PC-3 (cell line): ENCODE data around the gene ISG20. TPM values are rescaled to one million over a fixed set of nuclear protein-coding genes. Genes with fewer than 3 reads are reported as not detected.

Experiments used
- ATAC-seq: fragments of 200-7000 bp; cut with Tn5 transposase; 2 replicates; pipeline ENCODE4 v1.9.1; 2020; ENCODE audit warnings: mild to moderate bottlenecking, moderate library complexity
- BruUV-seq: library from RNA; stranded (reverse); fragments of 400-500 nt; replicated peaks from 2 replicates; lab custom pipeline; 2021; lab: Mats Ljungman, UMichigan
- CTCF ChIA-PET: fragments of 300-600 bp; sonication (Branson Sonifier 250); formaldehyde crosslinking; loops from one replicate; lab custom pipeline; 2022; ENCODE audit warnings: antibody characterized with exemption; lab: Charles Lee
- POLR2A ChIA-PET: fragments of 300-600 bp; sonication (Branson Sonifier 250); formaldehyde crosslinking; loops from one replicate; lab custom pipeline; 2022; ENCODE audit warnings: antibody characterized with exemption; ENCODE audit not compliant: unreplicated experiment; lab: Charles Lee
- DNase-seq: peaks from one replicate; pipeline ENCODE4 v3.0.0-alpha.2; 2015
- H2AFZ ChIP-seq: fragments of 300-600 bp; sonication (generic); 2 replicates; pipeline ENCODE4 v1.6.0; 2016; ENCODE audit warnings: antibody characterized with exemption, low read length
- H3F3A ChIP-seq: fragments of 300-600 bp; sonication (generic); one replicate; pipeline ENCODE4 v1.6.0; 2017; ENCODE audit warnings: antibody characterized with exemption, low read length, control low read depth, mild to moderate bottlenecking; ENCODE audit not compliant: unreplicated experiment
- H3K27ac ChIP-seq: fragments of 300-600 bp; sonication (generic); 2 replicates; pipeline ENCODE4 v1.5.1; 2016; ENCODE audit warnings: mild to moderate bottlenecking, low read length
- H3K27me3 ChIP-seq: fragments of 300-600 bp; sonication (generic); 2 replicates; pipeline ENCODE4 v1.6.1; 2016; ENCODE audit warnings: low read length, mixed read lengths
- H3K36me3 ChIP-seq: fragments of 300-600 bp; sonication (generic); 2 replicates; pipeline ENCODE4 v1.6.1; 2016; ENCODE audit warnings: low read depth, mixed run types, low read length, mixed read lengths
- H3K4me1 ChIP-seq: fragments of 300-600 bp; sonication (generic); 2 replicates; pipeline ENCODE4 v1.5.1; 2016; ENCODE audit warnings: low read length; ENCODE audit not compliant: insufficient read depth
- H3K4me2 ChIP-seq: fragments of 300-600 bp; sonication (generic); 2 replicates; pipeline ENCODE4 v1.6.0; 2016; ENCODE audit warnings: low read length
- H3K4me3 ChIP-seq: fragments of 300-600 bp; sonication (generic); 2 replicates; pipeline ENCODE4 v1.5.1; 2016; ENCODE audit warnings: mild to moderate bottlenecking, low read length, mixed read lengths
- H3K79me2 ChIP-seq: fragments of 300-600 bp; sonication (generic); 2 replicates; pipeline ENCODE4 v1.6.1; 2017; ENCODE audit warnings: low read length, mixed read lengths
- H3K9ac ChIP-seq: fragments of 300-600 bp; sonication (generic); 2 replicates; pipeline ENCODE4 v1.6.0; 2016; ENCODE audit warnings: mild to moderate bottlenecking, low read length
- H3K9me2 ChIP-seq: fragments of 300-600 bp; sonication (generic); replicated peaks from 2 replicates; pipeline ENCODE4 v1.6.1; 2016; ENCODE audit warnings: mixed run types, low read length, mixed read lengths
- H3K9me3 ChIP-seq: fragments of 300-600 bp; sonication (generic); 2 replicates; pipeline ENCODE4 v1.6.1; 2016; ENCODE audit warnings: low read length, mixed read lengths
- H4K20me1 ChIP-seq: fragments of 300-600 bp; sonication (generic); 2 replicates; pipeline ENCODE4 v1.6.1; 2016; ENCODE audit warnings: low read length, mixed read lengths
- CTCF ChIP-seq: fragments of 300-600 bp; sonication (generic); conservative IDR thresholded peaks from 2 replicates; pipeline ENCODE4 v1.5.1; 2017; ENCODE audit warnings: antibody characterized with exemption, low read depth, mild to moderate bottlenecking, low read length
- EZH2 ChIP-seq: fragments of 300-600 bp; sonication (generic); IDR thresholded peaks from one replicate; pipeline ENCODE4 v1.6.1; 2017; ENCODE audit warnings: antibody characterized with exemption, mild to moderate bottlenecking, low read length; ENCODE audit not compliant: unreplicated experiment
- EZH2phosphoT487 ChIP-seq: fragments of 300-600 bp; sonication (generic); IDR thresholded peaks from 2 replicates; pipeline ENCODE4 v1.6.1; 2018; ENCODE audit warnings: mild to moderate bottlenecking, antibody characterized with exemption, low read length, borderline replicate concordance
- intact Hi-C: fragments of 100-400 bp; cut with micrococcal nuclease; formaldehyde crosslinking; loops from 2 replicates; pipeline ENCODE4 v1.9.0; 2023
- total RNA-seq: library from RNA; depleted of rRNA; stranded (reverse); fragments of >200 nt; gene quantifications from 2 replicates; pipeline ENCODE4 v1.2.3, GENCODE V29; 2014

ISG20 gene
- total RNA-seq, 1 experiment from 2014 or later: 64.0 TPM

- Histone ChIP-seq H3F3A (no peaks in the 10 kb centered on the region), H3K9me2 (no peaks in the 10 kb centered on the region), H3K36me3 (no peaks in the 10 kb centered on the region), H3K27ac (no peak overlapping the region), H3K9me3 (no peaks in the 10 kb centered on the region), H3K4me2 (no peak overlapping the region), H2AFZ (no peak overlapping the region), H4K20me1 (no peaks in the 10 kb centered on the region), H3K27me3 (peaks cover 23% of the 10 kb centered on the region), H3K4me1 (no peaks in the 10 kb centered on the region), H3K9ac (no peak overlapping the region), H3K79me2 (no peaks in the 10 kb centered on the region), H3K4me3 (no peak overlapping the region)
- ATAC-seq: no peak
- POLR2A ChIA-PET: no interaction called here
- no TSS peak for BruUV-seq
- no peak for TF ChIP-seq EZH2
- CTCF ChIA-PET: no interaction called here
- intact Hi-C loops: no loop called here
- peak; percentile 43 for DNase-seq
Observed at GRCh38 chr15:88608607-88609181, 30.1 kb upstream of the ISG20 start.

GRCh38 chr15:88609344-88610090 is 29.3 kb upstream of the ISG20 start:
- Histone ChIP-seq H3K4me2 (no peak overlapping the region), H3K27me3 (peaks cover 23% of the 10 kb centered on the region), H3F3A (no peaks in the 10 kb centered on the region), H3K36me3 (no peaks in the 10 kb centered on the region), H3K9me3 (no peaks in the 10 kb centered on the region), H3K4me3 (no peak overlapping the region), H3K9ac (no peak overlapping the region), H3K4me1 (no peaks in the 10 kb centered on the region), H3K79me2 (no peaks in the 10 kb centered on the region), H2AFZ (no peak overlapping the region), H4K20me1 (no peaks in the 10 kb centered on the region), H3K27ac (no peak overlapping the region), H3K9me2 (no peaks in the 10 kb centered on the region)
- no peak for DNase-seq
- POLR2A ChIA-PET: no interaction called here
- no peak for ATAC-seq
- no TSS peak for BruUV-seq
- CTCF ChIA-PET: no interaction called here
- TF ChIP-seq CTCF: no peak
- TF ChIP-seq EZH2: no peak
- TF ChIP-seq EZH2phosphoT487: no peak
- intact Hi-C loops: no loop called here

GRCh38 chr15:88610701-88611231 is 28.1 kb upstream of the ISG20 start:
- Histone ChIP-seq H3K4me3 (no peak overlapping the region), H3K79me2 (no peaks in the 10 kb centered on the region), H3K9me3 (no peaks in the 10 kb centered on the region), H3K36me3 (no peaks in the 10 kb centered on the region), H3K4me1 (no peaks in the 10 kb centered on the region), H3K9me2 (no peaks in the 10 kb centered on the region), H2AFZ (no peak overlapping the region), H3K27ac (no peak overlapping the region), H4K20me1 (no peaks in the 10 kb centered on the region), H3K4me2 (no peak overlapping the region), H3K9ac (no peak overlapping the region), H3K27me3 (peaks cover 15% of the 10 kb centered on the region), H3F3A (no peaks in the 10 kb centered on the region)
- ChIA-PET POLR2A (no interaction called here), CTCF (no interaction called here)
- no TSS peak for BruUV-seq
- ATAC-seq (no peak), DNase-seq (no peak)
- no peak for TF ChIP-seq EZH2
- no peak for TF ChIP-seq EZH2phosphoT487
- intact Hi-C loops: no loop called here
